OCI-LY7 (cell line): ENCODE measurements around the gene TADA1. TPM values are rescaled to one million over a fixed set of nuclear protein-coding genes. Genes with fewer than 3 reads are reported as not detected.

Experiments used
- BruUV-seq: library from RNA; stranded (reverse); fragments of 400-500 nt; replicated peaks from 2 replicates; lab custom pipeline; 2021; lab: Mats Ljungman, UMichigan
- CTCF ChIA-PET: fragments of 300-600 bp; sonication (Branson Sonifier 250); formaldehyde crosslinking; loops from one replicate; lab custom pipeline; 2022; ENCODE audit warnings: antibody characterized with exemption; ENCODE audit not compliant: unreplicated experiment; lab: Charles Lee
- POLR2A ChIA-PET: fragments of 300-600 bp; sonication (Branson Sonifier 250); formaldehyde crosslinking; loops from one replicate; lab custom pipeline; 2022; ENCODE audit warnings: antibody characterized with exemption; lab: Charles Lee
- DNase-seq: peaks from one replicate; pipeline ENCODE4 v3.0.0-alpha.2; 2015; ENCODE audit warnings: low spot score
- H2AFZ ChIP-seq: fragments of 200-600 bp; sonication (generic), shearing (Covaris generic); 2 replicates; pipeline ENCODE4 v1.6.1; 2014; ENCODE audit warnings: mild to moderate bottlenecking, antibody characterized with exemption, low read length, moderate library complexity
- H3K27ac ChIP-seq: fragments of 200-600 bp; sonication (generic); 2 replicates; pipeline ENCODE4 v1.5.1; 2014; ENCODE audit warnings: mixed run types, low read depth, mild to moderate bottlenecking, moderate library complexity, low read length, inconsistent platforms; ENCODE audit not compliant: poor library complexity, severe bottlenecking
- H3K36me3 ChIP-seq: fragments of 200-600 bp; sonication (generic); 2 replicates; pipeline ENCODE4 v1.6.1; 2014; ENCODE audit warnings: mild to moderate bottlenecking, antibody characterized with exemption, low read length, moderate library complexity, mixed read lengths; ENCODE audit not compliant: insufficient read depth
- H3K4me1 ChIP-seq: fragments of 200-600 bp; sonication (generic); 2 replicates; pipeline ENCODE4 v1.5.1; 2014; ENCODE audit warnings: mild to moderate bottlenecking, low read length; ENCODE audit not compliant: insufficient read depth, poor library complexity, severe bottlenecking
- H3K4me2 ChIP-seq: fragments of 200-600 bp; sonication (generic); 2 replicates; pipeline ENCODE4 v1.6.1; 2014; ENCODE audit warnings: mild to moderate bottlenecking, low read length
- H3K4me3 ChIP-seq: fragments of 200-600 bp; sonication (generic); 2 replicates; pipeline ENCODE4 v1.5.1; 2014; ENCODE audit warnings: mild to moderate bottlenecking, low read depth, low read length; ENCODE audit not compliant: poor library complexity, severe bottlenecking
- H3K79me2 ChIP-seq: fragments of 200-600 bp; sonication (generic); 2 replicates; pipeline ENCODE4 v1.6.1; 2016; ENCODE audit warnings: low read depth, mild to moderate bottlenecking, low read length, moderate library complexity, mixed read lengths; ENCODE audit not compliant: insufficient read depth
- H3K9me2 ChIP-seq: fragments of 200-600 bp; sonication (generic); 2 replicates; pipeline ENCODE4 v1.6.1; 2016; ENCODE audit warnings: mild to moderate bottlenecking, low read length, mixed read lengths; ENCODE audit not compliant: insufficient read depth
- H3K9me3 ChIP-seq: fragments of 200-600 bp; sonication (generic); 2 replicates; pipeline ENCODE4 v1.6.1; 2014; ENCODE audit warnings: mild to moderate bottlenecking, mixed run types, low read length, mixed read lengths
- H4K20me1 ChIP-seq: fragments of 200-600 bp; sonication (generic); 2 replicates; pipeline ENCODE4 v1.6.1; 2014; ENCODE audit warnings: mild to moderate bottlenecking, antibody characterized with exemption, low read length, moderate library complexity, mixed read lengths; ENCODE audit not compliant: insufficient read depth
- CTCF ChIP-seq: fragments of 200-600 bp; sonication (generic); conservative IDR thresholded peaks from 2 replicates; pipeline ENCODE4 v1.5.1; 2014; ENCODE audit warnings: mild to moderate bottlenecking, antibody characterized with exemption, low read length, moderate library complexity, mixed read lengths
- EZH2phosphoT487 ChIP-seq: fragments of 200-600 bp; sonication (generic); IDR thresholded peaks from 2 replicates; pipeline ENCODE4 v1.6.1; 2018; ENCODE audit warnings: low read depth, borderline replicate concordance, mild to moderate bottlenecking, mixed run types, antibody characterized with exemption, low read length, moderate library complexity, mixed read lengths
- intact Hi-C: fragments of 100-400 bp; cut with micrococcal nuclease; formaldehyde crosslinking; loops from one replicate; pipeline ENCODE4 v1.10.0; 2022; ENCODE audit not compliant: unreplicated experiment
- total RNA-seq, 2 experiments: library from RNA; depleted of rRNA in 1 of 2; stranded (reverse); fragments of >200 nt in 1 of 2; shearing (Covaris generic) in 1 of 2; gene quantifications; 2 replicates each; pipeline ENCODE4 v1.2.3, GENCODE V29; 2014 to 2022

Gene TADA1
- total RNA-seq, 2 experiments from 2014 or later = 16.4 to 16.9 TPM

GRCh38 chr1:166840309-166841274, 35.5 kb downstream of the TADA1 start:
- peak overlapping the region; percentile 94 for H3K4me2 ChIP-seq
- BruUV-seq = TSS peak; percentile 67
- intact Hi-C loops = no loop called here
- H3K36me3 ChIP-seq = peaks cover 49% of the 10 kb centered on the region
- H2AFZ ChIP-seq = peak overlapping the region; percentile 78; the same call in 1 of the 2 replicates
- H4K20me1 ChIP-seq = no peaks in the 10 kb centered on the region; the same call in 1 of the 2 replicates
- POLR2A ChIA-PET = interaction anchor here (0.6 to 1.4 kb wide), 4 partner anchors 11 to 529 kb away, joined by 3 to 5 read pairs (median 4); no protein-coding TSS in a partner anchor
- H3K27ac ChIP-seq = peak overlapping the region; percentile 62
- CTCF ChIA-PET = interaction anchor here (0.6 kb wide), 1 partner anchor 100 kb away, joined by 3 read pairs; no protein-coding TSS in a partner anchor
- H3K9me3 ChIP-seq = no peaks in the 10 kb centered on the region
- peaks cover 25% of the 10 kb centered on the region for H3K4me1 ChIP-seq
- 0 out of 2 replicates have a peak, but pooled peaks have one; percentile 2 for TF ChIP-seq CTCF
- TF ChIP-seq EZH2phosphoT487 = no peak
- no peaks in the 10 kb centered on the region for H3K9me2 ChIP-seq
- DNase-seq = peak; percentile 27
- peak overlapping the region; percentile 98 for H3K4me3 ChIP-seq
- H3K79me2 ChIP-seq = peaks cover 19% of the 10 kb centered on the region; the same call in 1 of the 2 replicates

- H3K9me2 ChIP-seq = no peaks in the 10 kb centered on the region
- peaks cover 41% of the 10 kb centered on the region for H3K36me3 ChIP-seq
- POLR2A ChIA-PET = interaction anchor here (0.7 to 1.4 kb wide), 5 partner anchors 11 to 381 kb away, joined by 3 to 8 read pairs (median 4); partner anchors contain the start of genes POU2F1 and TADA1
- intact Hi-C loops = loop anchor here (1.0 kb wide), 1 partner anchor 37 kb away; the partner anchor contains the start of gene TADA1
- no peaks in the 10 kb centered on the region for H3K9me3 ChIP-seq
- H4K20me1 ChIP-seq = no peaks in the 10 kb centered on the region; the same call in 1 of the 2 replicates
- peaks cover 25% of the 10 kb centered on the region for H3K4me1 ChIP-seq
- peak overlapping the region; percentile 98 for H3K4me3 ChIP-seq
- no TSS peak for BruUV-seq
- H3K27ac ChIP-seq = peak overlapping the region; percentile 62
- DNase-seq = peak; percentile 64
- TF ChIP-seq EZH2phosphoT487 (no peak), CTCF (peak; percentile 50; the same call in 1 of the 2 replicates)
- H3K79me2 ChIP-seq = peaks cover 19% of the 10 kb centered on the region; the same call in 1 of the 2 replicates
- CTCF ChIA-PET = no interaction called here
- peak overlapping the region; percentile 78 for H2AFZ ChIP-seq
- H3K4me2 ChIP-seq = peak overlapping the region; percentile 94
Measured at GRCh38 chr1:166839600-166840308, 36.3 kb downstream of the TADA1 start.
